ENCODE measurements around the gene SND1.

GRCh38 chr7:127928222-127928621 lies 276.2 kb downstream of the SND1 start:
- TF ChIP-seq, protein P1, sequence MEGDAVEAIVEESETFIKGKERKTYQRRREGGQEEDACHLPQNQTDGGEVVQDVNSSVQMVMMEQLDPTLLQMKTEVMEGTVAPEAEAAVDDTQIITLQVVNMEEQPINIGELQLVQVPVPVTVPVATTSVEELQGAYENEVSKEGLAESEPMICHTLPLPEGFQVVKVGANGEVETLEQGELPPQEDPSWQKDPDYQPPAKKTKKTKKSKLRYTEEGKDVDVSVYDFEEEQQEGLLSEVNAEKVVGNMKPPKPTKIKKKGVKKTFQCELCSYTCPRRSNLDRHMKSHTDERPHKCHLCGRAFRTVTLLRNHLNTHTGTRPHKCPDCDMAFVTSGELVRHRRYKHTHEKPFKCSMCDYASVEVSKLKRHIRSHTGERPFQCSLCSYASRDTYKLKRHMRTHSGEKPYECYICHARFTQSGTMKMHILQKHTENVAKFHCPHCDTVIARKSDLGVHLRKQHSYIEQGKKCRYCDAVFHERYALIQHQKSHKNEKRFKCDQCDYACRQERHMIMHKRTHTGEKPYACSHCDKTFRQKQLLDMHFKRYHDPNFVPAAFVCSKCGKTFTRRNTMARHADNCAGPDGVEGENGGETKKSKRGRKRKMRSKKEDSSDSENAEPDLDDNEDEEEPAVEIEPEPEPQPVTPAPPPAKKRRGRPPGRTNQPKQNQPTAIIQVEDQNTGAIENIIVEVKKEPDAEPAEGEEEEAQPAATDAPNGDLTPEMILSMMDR (IDR thresholded peaks at IDR 0.05), result no peak
- TF ChIP-seq POLR2A (IDR thresholded peaks at IDR 0.05), result no peak
- TF ChIP-seq EP300 (IDR thresholded peaks at IDR 0.05), result no peak
